B cell (primary cell): Measurements from ENCODE around the gene COLEC12. TPM values are rescaled to one million over a fixed set of nuclear protein-coding genes. Genes with fewer than 3 reads are reported as not detected.

Experiments
- ATAC-seq: fragments of 200-7000 bp; cut with Tn5 transposase; one replicate; pipeline ENCODE4 v1.10.0; 2021; ENCODE audit warnings: low read depth, mild to moderate bottlenecking, moderate number of reproducible peaks, moderate library complexity
- CTCF ChIA-PET: fragments of 350-600 bp; sonication (Branson Sonifier 250); formaldehyde crosslinking; loops from one replicate; lab custom pipeline; 2021; ENCODE audit warnings: antibody characterized with exemption, inconsistent platforms; lab: Charles Lee
- POLR2A ChIA-PET: fragments of 350-600 bp; sonication (Branson Sonifier 250); formaldehyde crosslinking; loops from one replicate; lab custom pipeline; 2021; ENCODE audit warnings: antibody characterized with exemption; lab: Charles Lee
- DNase-seq: peaks from one replicate; pipeline ENCODE4 v3.0.0; 2013
- H2AFZ ChIP-seq: 2 replicates; pipeline ENCODE4 v1.6.1; 2012; ENCODE audit warnings: mild to moderate bottlenecking, low read depth, low read length; ENCODE audit not compliant: insufficient read depth, poor library complexity, severe bottlenecking
- H3K27ac ChIP-seq, 2 donors: 1 replicate in 1 of 2; 2 replicates in 1 of 2; pipeline ENCODE4 v1.5.1; 2012 to 2013; ENCODE audit warnings: low read length in 2 of 2, mild to moderate bottlenecking in 2 of 2, moderate library complexity in 1 of 2
- H3K27me3 ChIP-seq, 4 experiments: fragments of 200-600 bp in 1 of 4; sonication (generic) in 1 of 4; replicated peaks in 1 of 4; 1 replicate in 2 of 4; 2 replicates in 2 of 4; pipeline versions ENCODE4 v1.6.1 to v1.7.0; 2013 to 2016; ENCODE audit warnings: low read length in 3 of 4, mild to moderate bottlenecking in 2 of 4, mixed read lengths in 1 of 4, moderate library complexity in 1 of 4; ENCODE audit not compliant: insufficient read depth in 4 of 4, control insufficient read depth in 3 of 4; ENCODE audit errors: control extremely low read depth in 1 of 4
- H3K36me3 ChIP-seq, 2 experiments: replicated peaks in 1 of 2; 1 replicate in 1 of 2; 2 replicates in 1 of 2; pipeline versions ENCODE4 v1.6.1 to v1.7.1; 2013; ENCODE audit warnings: low read length in 1 of 2; ENCODE audit not compliant: insufficient read depth in 2 of 2, control insufficient read depth in 1 of 2; ENCODE audit errors: control extremely low read depth in 1 of 2, extremely low read depth in 1 of 2
- H3K4me1 ChIP-seq, 2 donors: fragments of 200-600 bp in 1 of 2; sonication (generic) in 1 of 2; 1 replicate in 1 of 2; 2 replicates in 1 of 2; pipeline versions ENCODE4 v1.5.1 to v1.6.1; 2013 to 2017; ENCODE audit warnings: low read length in 2 of 2; ENCODE audit not compliant: control insufficient read depth in 2 of 2, insufficient read depth in 2 of 2
- H3K4me2 ChIP-seq: replicated peaks from 2 replicates; pipeline ENCODE3; 2012; ENCODE audit warnings: mild to moderate bottlenecking, low read depth, low read length; ENCODE audit not compliant: poor library complexity, severe bottlenecking
- H3K4me3 ChIP-seq, 5 experiments: fragments of 200-600 bp in 1 of 5; sonication (generic) in 1 of 5; 1 replicate in 3 of 5; 2 replicates in 2 of 5; pipeline versions ENCODE4 v1.5.1 to v1.7.0; 2011 to 2016; ENCODE audit warnings: low read length in 4 of 5, mild to moderate bottlenecking in 4 of 5, low read depth in 2 of 5, control low read depth in 1 of 5, moderate library complexity in 1 of 5; ENCODE audit not compliant: insufficient read depth in 1 of 5; ENCODE audit errors: control extremely low read depth in 1 of 5, extremely low read depth in 1 of 5
- H3K79me2 ChIP-seq: fragments of 200-600 bp; sonication (generic); one replicate; pipeline ENCODE4 v1.6.0; 2016; ENCODE audit warnings: low read length; ENCODE audit not compliant: control insufficient read depth, insufficient read depth
- H3K9ac ChIP-seq: fragments of 200-600 bp; sonication (generic); 2 replicates; pipeline ENCODE4 v1.6.1; 2017; ENCODE audit warnings: mild to moderate bottlenecking, low read length, moderate library complexity
- H3K9me3 ChIP-seq, 3 donors: one replicate each; pipeline versions ENCODE4 v1.6.1 to v1.7.1; 2013; ENCODE audit warnings: low read length in 2 of 3; ENCODE audit not compliant: control insufficient read depth in 2 of 3, insufficient read depth in 1 of 3; ENCODE audit errors: control extremely low read depth in 1 of 3
- H4K20me1 ChIP-seq: 2 replicates; pipeline ENCODE4 v1.6.0; 2012; ENCODE audit warnings: mild to moderate bottlenecking, low read length; ENCODE audit not compliant: insufficient read depth, control insufficient read depth, poor library complexity, severe bottlenecking
- H3K27ac Mint-ChIP-seq: one replicate; pipeline ENCODE4 v1.8.0; 2021; ENCODE audit warnings: mixed read lengths
- H3K27me3 Mint-ChIP-seq: one replicate; pipeline ENCODE4 v1.8.0; 2021; ENCODE audit warnings: mixed read lengths
- H3K4me1 Mint-ChIP-seq: one replicate; pipeline ENCODE4 v1.8.0; 2021; ENCODE audit warnings: mixed read lengths
- H3K4me3 Mint-ChIP-seq: one replicate; pipeline ENCODE4 v1.8.0; 2021; ENCODE audit warnings: mixed read lengths
- H3K9me3 Mint-ChIP-seq: one replicate; pipeline ENCODE4 v1.8.0; 2022; ENCODE audit warnings: mixed read lengths; ENCODE audit not compliant: insufficient read depth
- CTCF ChIP-seq: fragments of 200-600 bp; IDR thresholded peaks from one replicate; pipeline ENCODE4 v1.8.0; 2022; ENCODE audit warnings: antibody characterized with exemption, mild to moderate bottlenecking
- EZH2 ChIP-seq: IDR thresholded peaks from 2 replicates; pipeline ENCODE4 v1.6.1; 2012; ENCODE audit warnings: borderline replicate concordance, low read depth, mild to moderate bottlenecking, moderate library complexity, low read length; ENCODE audit not compliant: insufficient read depth, poor library complexity, severe bottlenecking
- WGBS: methylation state at CpG from one replicate; pipeline ENCODE4 v1.1.5; 2013; ENCODE audit warnings: missing lambda C conversion rate; ENCODE audit not compliant: insufficient coverage; 5-methylcytosine and 5-hydroxymethylcytosine counted together
- intact Hi-C: fragments of 100-400 bp; cut with micrococcal nuclease; formaldehyde crosslinking; loops from one replicate; pipeline ENCODE4 v1.10.0; 2022
- polyA plus RNA-seq: library from polyadenylated mRNA; depleted of rRNA; stranded (reverse); fragments of >200 nt; gene quantifications from 2 replicates; pipeline ENCODE4 v1.2.3, GENCODE V29; 2012
- total RNA-seq, 2 donors: library from RNA; stranded (reverse); fragments of 120-200 nt in 1 of 2; gene quantifications; 1 replicate in 1 of 2; 2 replicates in 1 of 2; pipeline versions ENCODE4 v1.2.3 to v1.2.4, GENCODE V29; 2013 to 2022

The COLEC12 gene
- total and polyA plus RNA-seq, 2 donors (not counting 1 experiment from before 2014, with no cell fraction given), result not detected

- H3K4me1 ChIP-seq, result no peaks in the 10 kb centered on the region
- no peak overlapping the region for H3K9ac ChIP-seq
- Mint-ChIP-seq H3K27me3 (peaks cover 29% of the 10 kb centered on the region), H3K9me3 (no peaks in the 10 kb centered on the region), H3K4me1 (no peaks in the 10 kb centered on the region), H3K27ac (no peak overlapping the region), H3K4me3 (no peak overlapping the region)
- no peak overlapping the region for H3K27ac ChIP-seq
- H3K36me3 ChIP-seq, result no peaks in the 10 kb centered on the region
- POLR2A ChIA-PET, result no interaction called here
- TF ChIP-seq EZH2, result no peak
- no peak for TF ChIP-seq CTCF
- intact Hi-C loops, result no loop called here
- H4K20me1 ChIP-seq, result no peaks in the 10 kb centered on the region
- no peak overlapping the region for H2AFZ ChIP-seq
- no CpG with 5 or more reads among the region's 3 CpGs for WGBS
- ATAC-seq (no peak), DNase-seq (no peak)
- no peak overlapping the region for H3K4me3 ChIP-seq
- CTCF ChIA-PET, result no interaction called here
- H3K4me2 ChIP-seq, result no peak overlapping the region
- H3K79me2 ChIP-seq, result no peaks in the 10 kb centered on the region
- H3K9me3 ChIP-seq, result no peaks in the 10 kb centered on the region
- peaks cover 0 to 3% (median 0%) of the 10 kb centered on the region in 4 experiments for H3K27me3 ChIP-seq
These were observed 148.1 kb downstream of the COLEC12 start for GRCh38 chr18:352438-352837.

DNA sequence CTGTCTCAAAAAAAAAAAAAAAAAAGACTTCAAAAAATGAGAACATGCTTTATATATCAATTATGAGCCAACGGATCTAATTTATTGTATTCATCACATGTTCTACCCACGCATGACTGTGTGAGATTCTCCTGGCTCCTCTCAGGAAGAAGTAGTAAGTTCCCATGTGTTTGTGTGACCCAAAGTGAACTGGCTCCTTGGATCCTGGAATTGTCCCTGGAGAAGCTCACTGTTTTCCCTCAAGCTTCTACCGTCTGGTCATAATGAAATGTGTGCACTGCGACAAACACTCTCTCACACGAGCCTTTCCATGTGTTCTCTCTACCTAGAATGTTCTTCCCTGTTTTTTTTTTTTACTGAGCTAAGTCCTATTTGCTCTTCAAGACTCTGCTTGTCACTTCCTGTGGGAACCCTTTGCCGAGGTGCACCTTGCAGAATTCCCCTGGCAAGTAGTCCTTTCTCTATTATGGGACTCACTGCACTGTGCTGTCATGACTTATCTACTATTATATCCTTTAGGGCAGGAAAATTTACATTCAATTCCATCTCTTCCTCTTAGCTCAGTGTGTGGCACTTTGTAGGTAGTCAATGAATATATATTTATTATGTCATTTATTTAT, 149.4 kb downstream of the COLEC12 start:
- Mint-ChIP-seq H3K27me3 (peaks cover 28% of the 10 kb centered on the region), H3K27ac (no peak overlapping the region), H3K4me3 (no peak overlapping the region), H3K9me3 (no peaks in the 10 kb centered on the region), H3K4me1 (no peaks in the 10 kb centered on the region)
- no peak for TF ChIP-seq EZH2
- no peak for TF ChIP-seq CTCF
- intact Hi-C loops, result no loop called here
- no peaks in the 10 kb centered on the region for H3K9me3 ChIP-seq
- H2AFZ ChIP-seq, result no peak overlapping the region
- WGBS, result 80% methylated on average over 4 of the region's 6 CpGs
- no peaks in the 10 kb centered on the region for H4K20me1 ChIP-seq
- no peak overlapping the region for H3K27ac ChIP-seq
- H3K36me3 ChIP-seq, result no peaks in the 10 kb centered on the region
- no peak overlapping the region for H3K9ac ChIP-seq
- ATAC-seq, result no peak
- no peak overlapping the region for H3K4me3 ChIP-seq
- ChIA-PET POLR2A (no interaction called here), CTCF (no interaction called here)
- no peaks in the 10 kb centered on the region for H3K79me2 ChIP-seq
- no peak for DNase-seq
- H3K4me1 ChIP-seq, result no peaks in the 10 kb centered on the region
- H3K27me3 ChIP-seq, result peaks cover 0 to 3% (median 0%) of the 10 kb centered on the region in 4 experiments
- no peak overlapping the region for H3K4me2 ChIP-seq
